GM18868 (cell line): ENCODE data around the gene MAL.
A peak's percentile ranks its signal among the peaks of the same experiment; 100 is the strongest.
"Not testable (repeated sequence)": the region's sequence is repeated elsewhere in the genome, so short reads cannot be mapped to it uniquely, and the experiment has no call there.

ENCODE experiments used
- ATAC-seq: cut with Tn5 transposase; IDR thresholded peaks from one replicate; pipeline ENCODE4 v1.9.1; 2021; ENCODE audit warnings: mild to moderate bottlenecking, moderate library complexity; ENCODE audit not compliant: unreplicated experiment

The MAL gene

GRCh38 chr2:95031076-95031725 is 5.7 kb downstream of the MAL start:
- ATAC-seq, result no peak

- ATAC-seq, result no peak
These were observed 6.2 kb downstream of the MAL start for GRCh38 chr2:95031726-95032116.

GRCh38 chr2:95032341-95032740 is 6.8 kb downstream of the MAL start:
- ATAC-seq, result no peak

- ATAC-seq, result no peak
These were observed 7.5 kb downstream of the MAL start for GRCh38 chr2:95032868-95033603.

GRCh38 chr2:95034221-95034620 is 8.7 kb downstream of the MAL start:
- no peak for ATAC-seq

- ATAC-seq, result no peak
These were observed 9.3 kb downstream of the MAL start for GRCh38 chr2:95034818-95035217.

- no peak for ATAC-seq
These were observed 11.3 kb downstream of the MAL start for GRCh38 chr2:95036596-95037383.

GRCh38 chr2:95037384-95037839 is 11.9 kb downstream of the MAL start:
- no peak for ATAC-seq

- ATAC-seq, result not testable (repeated sequence)
These were observed 12.5 kb downstream of the MAL start for GRCh38 chr2:95037841-95038585.

GRCh38 chr2:95038635-95039298 is 13.3 kb downstream of the MAL start:
- no peak for ATAC-seq

GRCh38 chr2:95039363-95039762 is 13.9 kb downstream of the MAL start:
- ATAC-seq, result no peak

GRCh38 chr2:95039978-95040377 is 14.5 kb downstream of the MAL start:
- no peak for ATAC-seq

GRCh38 chr2:95040426-95040825 is 14.9 kb downstream of the MAL start:
- no peak for ATAC-seq

GRCh38 chr2:95041060-95041823 is 15.7 kb downstream of the MAL start:
- peak; percentile 46 for ATAC-seq

- peak; percentile 63 for ATAC-seq
These were observed 16.4 kb downstream of the MAL start for GRCh38 chr2:95041824-95042442.

GRCh38 chr2:95042472-95043271 is 17.2 kb downstream of the MAL start:
- ATAC-seq, result peak; percentile 27

GRCh38 chr2:95043300-95044093 is 18.0 kb downstream of the MAL start:
- peak; percentile 68 for ATAC-seq

GRCh38 chr2:95044601-95045000 is 19.1 kb downstream of the MAL start:
- no peak for ATAC-seq
